Thyroid gland (tissue), 4 donors: ENCODE results near the gene GRM4. TPM values are rescaled to one million over a fixed set of nuclear protein-coding genes. Genes with fewer than 3 reads are reported as not detected.
"Not testable (repeated sequence)": the region's sequence is repeated elsewhere in the genome, so short reads cannot be mapped to it uniquely, and the experiment has no call there.

ENCODE experiments used
- DNase-seq, 2 donors: peaks; one replicate each; pipeline ENCODE4 v3.0.0-alpha.2; 2019
- H3K27ac ChIP-seq, 3 donors: fragments of 200-600 bp; sonication (generic); 1 replicate in 2 of 3; 2 replicates in 1 of 3; pipeline ENCODE4 v1.5.1; 2016 to 2019; ENCODE audit warnings: mild to moderate bottlenecking in 1 of 3, moderate library complexity in 1 of 3
- H3K27me3 ChIP-seq: fragments of 200-600 bp; sonication (generic); one replicate; pipeline ENCODE4 v1.5.1; 2019
- H3K36me3 ChIP-seq, 2 donors: fragments of 200-600 bp; sonication (generic); one replicate each; pipeline ENCODE4 v1.5.1; 2016 to 2019
- H3K4me1 ChIP-seq, 2 donors: fragments of 200-600 bp; sonication (generic); one replicate each; pipeline ENCODE4 v1.5.1; 2017 to 2019
- H3K4me3 ChIP-seq, 3 donors: fragments of 200-600 bp; sonication (generic); replicated peaks in 1 of 3; 1 replicate in 2 of 3; 2 replicates in 1 of 3; pipeline ENCODE4 v1.5.1; 2016; ENCODE audit warnings: mild to moderate bottlenecking in 1 of 3
- H3K9me3 ChIP-seq: fragments of 200-600 bp; sonication (generic); one replicate; pipeline ENCODE4 v1.5.1; 2017
- POLR2A ChIP-seq, 2 donors: fragments of 450-650 bp; IDR thresholded peaks; one replicate each; pipeline ENCODE4 v1.6.1; 2017; ENCODE audit warnings: antibody characterized with exemption in 2 of 2, mild to moderate bottlenecking in 2 of 2, moderate library complexity in 1 of 2
- WGBS, 2 donors: methylation state at CpG; one replicate each; pipeline ENCODE4 v1.1.5; 2017; 5-methylcytosine and 5-hydroxymethylcytosine counted together
- intact Hi-C: fragments of 100-400 bp; cut with DNase I; formaldehyde crosslinking; loops from one replicate; pipeline ENCODE4 v1.15.1; 2023
- total RNA-seq, 4 donors: library from RNA; depleted of rRNA; stranded (reverse); fragments of >200 nt; gene quantifications; one replicate each; pipeline ENCODE4 v1.2.3, GENCODE V29; 2016
- TF ChIP-seq, protein P1 (sequence below), 6 experiments: fragments of 200-600 bp in 3 of 6; fragments of 450-650 bp in 3 of 6; sonication (generic) in 3 of 6; IDR thresholded peaks; one replicate each; pipeline ENCODE4 v1.5.1; 2016 to 2019; ENCODE audit warnings: antibody characterized with exemption in 6 of 6, mild to moderate bottlenecking in 2 of 6, inconsistent platforms in 1 of 6, moderate library complexity in 1 of 6

The GRM4 gene
- total RNA-seq, 4 donors from 2014 or later: under 0.01 TPM; not detected in 3

DNA sequence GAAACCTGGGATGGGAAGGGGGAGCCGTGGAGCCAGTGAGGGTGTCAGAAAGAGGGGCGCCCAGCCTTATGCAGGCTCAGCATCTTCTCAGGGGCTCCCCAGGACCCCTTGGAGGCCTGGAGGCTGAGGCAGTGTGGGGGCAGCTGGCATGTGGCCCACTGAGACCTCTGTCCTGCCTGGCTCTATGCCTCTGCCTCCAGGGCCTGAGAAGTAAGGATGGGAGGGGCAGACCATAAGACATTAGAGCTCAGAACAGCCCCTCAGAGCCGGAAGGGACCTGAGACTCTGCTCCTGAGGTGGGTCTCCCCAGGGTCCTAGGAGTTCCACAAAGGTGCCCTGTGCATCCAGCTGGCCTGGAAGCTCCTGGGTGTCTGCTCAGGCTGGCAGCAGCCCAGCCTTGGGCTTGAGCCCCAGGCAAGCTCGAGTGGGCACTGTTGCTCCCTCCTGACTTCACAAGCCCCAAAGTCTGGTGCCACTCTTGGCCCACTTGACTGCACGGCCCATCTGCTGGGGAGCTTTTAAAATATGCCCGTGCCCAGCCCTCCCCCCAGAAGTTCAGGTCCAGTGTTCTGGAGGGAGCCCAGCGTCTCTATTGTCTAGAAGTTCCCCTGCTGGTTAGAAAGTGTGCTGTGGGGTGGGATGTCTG lies 126.8 kb downstream of the GRM4 start:
- 48 to 59% methylated on average over 4 to 5 of the region's 7 CpGs for WGBS, 2 donors
- no peaks in the 10 kb centered on the region for H3K36me3 ChIP-seq
- no peak overlapping the region for H3K27ac ChIP-seq
- H3K4me1 ChIP-seq: no peaks in the 10 kb centered on the region
- TF ChIP-seq POLR2A (IDR thresholded peaks at IDR 0.05): no peak
- TF ChIP-seq, protein P1, sequence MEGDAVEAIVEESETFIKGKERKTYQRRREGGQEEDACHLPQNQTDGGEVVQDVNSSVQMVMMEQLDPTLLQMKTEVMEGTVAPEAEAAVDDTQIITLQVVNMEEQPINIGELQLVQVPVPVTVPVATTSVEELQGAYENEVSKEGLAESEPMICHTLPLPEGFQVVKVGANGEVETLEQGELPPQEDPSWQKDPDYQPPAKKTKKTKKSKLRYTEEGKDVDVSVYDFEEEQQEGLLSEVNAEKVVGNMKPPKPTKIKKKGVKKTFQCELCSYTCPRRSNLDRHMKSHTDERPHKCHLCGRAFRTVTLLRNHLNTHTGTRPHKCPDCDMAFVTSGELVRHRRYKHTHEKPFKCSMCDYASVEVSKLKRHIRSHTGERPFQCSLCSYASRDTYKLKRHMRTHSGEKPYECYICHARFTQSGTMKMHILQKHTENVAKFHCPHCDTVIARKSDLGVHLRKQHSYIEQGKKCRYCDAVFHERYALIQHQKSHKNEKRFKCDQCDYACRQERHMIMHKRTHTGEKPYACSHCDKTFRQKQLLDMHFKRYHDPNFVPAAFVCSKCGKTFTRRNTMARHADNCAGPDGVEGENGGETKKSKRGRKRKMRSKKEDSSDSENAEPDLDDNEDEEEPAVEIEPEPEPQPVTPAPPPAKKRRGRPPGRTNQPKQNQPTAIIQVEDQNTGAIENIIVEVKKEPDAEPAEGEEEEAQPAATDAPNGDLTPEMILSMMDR (IDR thresholded peaks at IDR 0.05): no peak
- DNase-seq: peak in 1 of 2 donors; percentile 30
- H3K4me3 ChIP-seq: no peak overlapping the region
- H3K27me3 ChIP-seq: no peaks in the 10 kb centered on the region
- H3K9me3 ChIP-seq: no peaks in the 10 kb centered on the region
- intact Hi-C loops: no loop called here

DNA sequence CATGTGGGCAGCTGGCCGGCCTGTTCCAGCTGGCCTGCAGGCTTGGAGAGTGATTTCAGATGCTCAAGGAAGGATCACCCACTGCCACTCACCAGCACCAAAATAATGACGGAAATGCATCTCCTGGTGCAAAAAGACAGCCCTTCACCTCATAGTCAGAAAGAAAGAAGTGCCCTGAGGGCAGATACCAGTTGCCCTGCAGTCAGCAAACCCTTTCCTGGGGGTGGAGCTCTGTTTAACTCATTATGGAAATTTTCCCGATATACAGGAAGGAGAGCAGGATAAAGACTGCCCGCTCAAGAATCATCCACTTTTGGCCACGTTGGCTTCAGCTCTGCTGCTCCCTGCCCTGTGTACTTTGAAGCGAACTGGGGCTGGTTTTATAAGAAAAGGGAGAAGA lies 127.9 kb downstream of the GRM4 start:
- TF ChIP-seq, protein P1 (IDR thresholded peaks at IDR 0.05): no peak
- no peak for TF ChIP-seq POLR2A (IDR thresholded peaks at IDR 0.05)
- H3K4me3 ChIP-seq: no peak overlapping the region
- intact Hi-C loops: no loop called here
- H3K27me3 ChIP-seq: no peaks in the 10 kb centered on the region
- no peaks in the 10 kb centered on the region for H3K9me3 ChIP-seq
- no peaks in the 10 kb centered on the region for H3K4me1 ChIP-seq
- H3K36me3 ChIP-seq: no peaks in the 10 kb centered on the region
- no peak overlapping the region for H3K27ac ChIP-seq
- WGBS, 2 donors: 79 to 84% methylated on average over 6 of the region's 6 CpGs
- DNase-seq: no peak

DNA sequence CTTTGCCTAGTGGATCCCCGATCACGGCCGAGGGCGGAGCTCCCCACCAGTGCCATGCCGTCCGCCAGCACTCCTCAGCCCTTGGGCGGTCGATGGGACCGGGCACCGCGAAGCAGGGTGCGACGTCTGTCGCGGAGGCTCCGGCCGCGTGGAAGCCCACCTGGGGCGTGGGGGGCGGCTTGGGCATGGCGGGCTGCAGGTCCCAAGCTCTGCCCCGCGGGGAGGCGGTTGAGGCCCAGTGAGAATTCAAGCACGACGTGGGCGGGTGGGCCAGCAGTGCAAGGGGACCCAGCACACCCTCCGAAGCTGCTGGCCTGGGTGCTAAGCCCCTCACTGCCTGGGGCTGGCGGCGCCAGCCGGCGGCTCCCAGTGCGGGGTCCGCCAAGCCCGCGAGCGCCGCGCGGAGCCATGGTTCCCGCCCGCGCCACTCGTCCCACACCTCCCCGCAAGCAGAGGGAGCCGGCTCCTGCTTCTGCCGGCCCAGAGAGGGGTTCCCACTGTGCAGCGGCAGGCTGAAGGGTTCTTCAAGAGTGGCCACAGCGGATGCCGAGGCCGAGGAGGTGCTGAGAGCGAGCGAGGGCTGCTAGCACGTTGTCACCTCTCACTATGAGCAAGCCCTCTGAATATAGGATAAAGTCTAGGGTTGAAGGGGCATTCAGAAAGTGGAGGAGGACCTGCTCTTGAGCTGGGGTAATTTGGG lies 128.6 kb downstream of the GRM4 start:
- H3K27me3 ChIP-seq: no peaks in the 10 kb centered on the region
- intact Hi-C loops: no loop called here

DNA sequence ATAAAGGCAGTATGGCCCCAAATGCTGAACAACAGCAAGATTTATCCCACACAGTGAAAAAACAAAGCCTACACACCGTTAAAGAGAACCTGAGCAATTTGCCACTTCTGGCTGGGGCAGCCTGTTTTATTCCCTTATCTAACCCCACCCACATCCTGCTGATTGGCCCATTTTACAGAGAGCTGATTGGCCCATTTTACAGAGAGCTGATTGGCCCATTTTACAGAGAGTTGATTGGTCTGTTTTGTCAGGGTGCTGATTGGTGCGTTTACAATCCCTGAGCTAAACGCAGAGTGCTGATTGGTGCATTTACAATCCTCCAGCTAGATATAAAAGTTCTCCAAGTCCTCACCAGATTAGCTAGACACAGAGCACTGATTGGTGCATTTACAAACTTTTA lies 129.3 kb downstream of the GRM4 start:
- H3K9me3 ChIP-seq, H3K27me3 ChIP-seq, H3K36me3 ChIP-seq, H3K27ac ChIP-seq, H3K4me3 ChIP-seq, H3K4me1 ChIP-seq, DNase-seq, intact Hi-C loops: not testable (repeated sequence)
- 86 to 94% methylated on average over 3 of the region's 3 CpGs for WGBS, 2 donors

More for the DNA sequence above, 128.6 kb downstream of the GRM4 start:
- no peak overlapping the region for H3K27ac ChIP-seq
- 87 to 93% methylated on average over 20 to 54 of the region's 54 CpGs for WGBS, 2 donors
- H3K36me3 ChIP-seq: no peaks in the 10 kb centered on the region
- no peaks in the 10 kb centered on the region for H3K9me3 ChIP-seq
- no peak for TF ChIP-seq POLR2A (IDR thresholded peaks at IDR 0.05)
- TF ChIP-seq, protein P1 (IDR thresholded peaks at IDR 0.05): no peak
- DNase-seq: no peak
- H3K4me1 ChIP-seq: no peaks in the 10 kb centered on the region
- H3K4me3 ChIP-seq: no peak overlapping the region

DNA sequence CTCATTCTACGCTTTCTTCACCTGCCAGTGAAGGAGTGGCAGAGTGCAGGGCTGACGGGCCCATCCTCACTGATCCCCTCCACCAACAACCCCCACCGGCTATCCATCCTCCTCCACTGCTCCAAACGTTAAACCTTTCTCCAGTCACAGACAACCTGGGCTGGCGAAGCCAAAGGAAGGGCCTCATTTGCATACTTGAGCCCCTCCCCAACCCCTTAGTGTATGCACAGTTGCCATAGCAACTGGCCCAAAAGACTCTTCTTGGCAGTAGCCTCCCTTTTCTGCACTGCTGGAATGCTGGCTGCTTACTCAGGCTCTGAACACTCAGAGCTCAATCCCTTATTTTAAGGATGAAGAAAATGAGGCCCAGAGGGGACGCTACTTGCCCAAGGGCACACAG lies 130.3 kb downstream of the GRM4 start:
- Histone ChIP-seq H3K27me3 (no peaks in the 10 kb centered on the region), H3K4me1 (no peaks in the 10 kb centered on the region), H3K9me3 (no peaks in the 10 kb centered on the region), H3K36me3 (no peaks in the 10 kb centered on the region), H3K27ac (no peak overlapping the region), H3K4me3 (no peak overlapping the region)
- no peak for TF ChIP-seq POLR2A (IDR thresholded peaks at IDR 0.05)
- TF ChIP-seq, protein P1 (IDR thresholded peaks at IDR 0.05): no peak
- WGBS, 2 donors: 42 to 45% methylated on average over 6 of the region's 6 CpGs
- peak; percentile 10 to 18 for DNase-seq
- intact Hi-C loops: no loop called here
